Stimulated activated CD4-positive, alpha-beta T cell treated with anti-CD3 and anti-CD28 coated beads, Interleukin-15, amount 100 ng/mL, for 24 hours (primary cell): ENCODE data around the gene APOLD1.
"Not testable (repeated sequence)": the region's sequence is repeated elsewhere in the genome, so short reads cannot be mapped to it uniquely, and the experiment has no call there.

Source experiments
- DNase-seq: peaks from one replicate; pipeline ENCODE4 v3.0.0-alpha.2; 2020

The APOLD1 gene

DNA sequence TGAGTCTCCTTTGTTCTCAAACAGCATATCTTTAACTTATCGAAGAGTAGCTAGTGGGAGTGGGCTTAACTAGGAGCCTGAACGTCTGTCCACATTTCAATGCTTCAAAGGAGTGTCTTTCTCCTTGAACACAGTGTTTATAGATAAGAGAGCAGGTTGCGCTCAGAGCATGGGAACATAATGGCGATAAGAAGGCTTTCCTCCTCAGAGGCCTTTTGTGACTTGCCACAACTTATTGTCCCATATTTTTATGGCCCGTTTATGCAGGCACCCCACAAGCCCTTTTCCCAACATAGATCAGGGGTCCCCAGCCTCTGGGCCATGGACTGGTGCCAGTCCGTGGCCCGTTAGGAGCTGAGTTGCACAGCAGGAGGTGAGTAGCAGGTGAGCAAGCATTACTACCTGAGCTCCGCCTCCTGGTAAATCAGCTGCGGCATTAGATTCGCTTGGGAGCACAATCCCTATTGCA, 25.1 kb downstream of the APOLD1 start:
- DNase-seq = no peak

- no peak for DNase-seq
Observed at GRCh38 chr12:12811343-12811742, 25.9 kb downstream of the APOLD1 start.

- DNase-seq = no peak
Observed at GRCh38 chr12:12812174-12812573, 26.7 kb downstream of the APOLD1 start.

- DNase-seq = no peak
Observed at GRCh38 chr12:12812618-12813119, 27.2 kb downstream of the APOLD1 start.

- DNase-seq = peak; percentile 98
Observed at GRCh38 chr12:12813120-12814101, 28.0 kb downstream of the APOLD1 start, which contains the start of gene DDX47. Gene DDX47 (plus strand): TSS chr12:12813346. CDS start chr12:12813368, 22 bp downstream.

- DNase-seq = no peak
Observed at GRCh38 chr12:12817616-12818015, 32.2 kb downstream of the APOLD1 start.

DNA sequence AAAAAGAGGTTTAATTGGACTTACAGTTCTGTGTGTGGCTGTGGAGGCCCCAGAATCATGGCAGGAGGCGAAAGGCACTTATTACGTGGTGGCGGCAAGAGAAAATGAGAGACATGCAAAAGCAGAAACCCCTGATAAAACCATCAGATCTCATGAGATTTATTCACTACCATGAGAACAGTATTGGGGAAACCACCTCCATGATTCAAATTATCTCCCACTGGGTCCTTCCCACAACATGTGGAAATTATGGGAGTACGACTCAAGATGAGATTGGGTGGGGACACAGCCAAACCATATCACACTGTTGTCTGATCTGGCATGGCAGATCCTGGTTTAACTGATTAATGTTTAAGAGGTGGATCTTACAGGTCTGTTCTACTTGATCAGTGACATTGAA, 33.2 kb downstream of the APOLD1 start:
- DNase-seq = no peak

DNA sequence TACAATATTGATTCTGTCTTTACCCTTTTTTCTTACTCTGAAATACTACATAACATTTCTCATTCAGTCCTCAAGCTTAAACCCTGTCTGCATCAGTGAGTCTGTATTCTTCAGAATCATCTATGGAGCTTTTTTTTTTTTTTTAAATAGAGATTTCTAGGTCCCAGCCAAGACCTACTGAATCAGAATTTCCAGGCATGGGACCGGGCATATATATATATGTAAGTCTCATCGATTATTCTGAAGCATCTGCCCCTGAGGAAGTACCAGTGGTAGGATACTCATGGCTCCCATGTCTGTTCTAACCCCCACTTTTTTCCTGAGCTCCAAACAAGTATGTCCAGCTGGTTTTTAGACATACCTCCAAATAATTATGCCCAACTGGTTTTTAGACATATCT, 33.8 kb downstream of the APOLD1 start:
- DNase-seq = no peak

GRCh38 chr12:12819752-12820311, 34.4 kb downstream of the APOLD1 start:
- no peak for DNase-seq

- DNase-seq = not testable (repeated sequence)
Observed at GRCh38 chr12:12820376-12820775, 34.9 kb downstream of the APOLD1 start.

GRCh38 chr12:12821975-12822374, 36.5 kb downstream of the APOLD1 start:
- no peak for DNase-seq

DNA sequence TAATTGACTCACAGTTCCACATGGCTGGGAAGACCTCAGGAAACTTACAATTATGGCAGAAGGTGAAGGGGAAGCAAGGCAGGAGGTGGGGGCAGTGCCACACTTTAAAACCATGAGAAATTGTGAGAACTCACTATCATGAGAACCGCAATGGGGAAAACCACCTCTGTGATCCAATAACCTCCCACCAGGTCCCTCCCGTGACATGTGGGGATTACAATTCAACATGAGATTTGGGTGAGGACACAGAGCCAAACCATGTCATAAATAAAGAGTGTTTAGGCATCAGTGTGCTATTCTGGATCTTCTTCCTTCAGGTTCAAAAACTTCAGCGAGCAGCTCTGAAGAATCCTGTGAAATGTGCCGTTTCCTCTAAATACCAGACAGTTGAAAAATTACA, 37.4 kb downstream of the APOLD1 start:
- no peak for DNase-seq

DNA sequence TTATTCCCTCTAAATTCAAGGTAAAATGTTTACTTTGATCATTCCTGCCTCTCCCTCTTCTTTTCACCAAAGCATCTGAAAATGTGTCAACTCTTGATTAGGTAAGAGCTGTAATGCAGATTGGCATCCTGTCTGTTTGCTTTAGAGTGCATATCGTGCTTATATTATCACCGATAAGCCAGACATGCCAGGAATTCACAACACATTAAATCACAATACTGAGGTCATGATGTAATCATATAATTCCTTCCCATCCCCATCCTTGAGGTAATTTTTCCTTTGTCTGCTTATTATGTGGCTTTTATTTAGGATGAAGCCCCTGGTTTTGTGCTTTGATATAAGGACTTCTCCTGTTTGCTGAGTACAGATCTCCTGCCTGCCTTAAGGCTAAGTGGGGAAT, 37.8 kb downstream of the APOLD1 start:
- DNase-seq = no peak

- no peak for DNase-seq
Observed at GRCh38 chr12:12823811-12824210, 38.4 kb downstream of the APOLD1 start.

GRCh38 chr12:12835378-12836146, 50.1 kb downstream of the APOLD1 start:
- DNase-seq = no peak

- DNase-seq = no peak
Observed at GRCh38 chr12:12836571-12836970, 51.1 kb downstream of the APOLD1 start.

DNA sequence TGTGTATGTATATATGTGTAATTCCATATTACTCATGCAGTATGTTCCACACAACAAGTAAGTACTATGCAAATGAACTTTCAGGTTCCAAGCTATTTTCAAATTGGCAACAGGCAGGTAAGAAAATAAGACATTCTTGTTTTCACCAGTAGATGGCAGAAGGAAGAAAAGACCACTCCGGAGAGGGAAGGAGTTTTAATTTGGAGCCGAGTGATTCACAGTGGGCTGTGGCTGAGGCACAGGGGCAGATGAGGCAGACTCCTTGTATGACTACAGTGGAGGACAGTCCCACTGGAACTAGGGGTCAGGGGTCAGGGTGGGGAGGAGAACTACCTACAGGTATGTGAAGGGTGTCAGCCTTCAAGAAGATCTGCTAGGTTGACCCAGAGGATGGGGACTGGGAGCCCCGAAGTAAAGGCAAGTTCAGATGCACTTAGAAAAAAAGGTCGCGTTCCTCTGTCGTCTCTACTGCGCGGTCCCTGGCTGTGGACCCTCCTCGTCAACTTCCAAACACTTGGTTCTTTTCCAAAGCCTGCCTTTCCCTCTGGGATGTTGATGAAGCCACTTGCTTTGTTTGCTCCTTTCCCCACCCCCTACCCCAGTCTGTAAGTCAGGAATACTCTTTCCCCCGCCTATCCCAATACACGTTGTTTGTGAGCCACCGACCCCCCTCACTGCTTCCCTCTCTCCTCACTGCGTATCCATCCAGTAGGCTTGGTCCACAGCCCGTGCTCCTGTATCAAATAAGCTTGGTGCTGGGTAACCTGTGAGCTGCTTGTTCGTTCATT, 51.8 kb downstream of the APOLD1 start:
- DNase-seq = peak; percentile 70

DNA sequence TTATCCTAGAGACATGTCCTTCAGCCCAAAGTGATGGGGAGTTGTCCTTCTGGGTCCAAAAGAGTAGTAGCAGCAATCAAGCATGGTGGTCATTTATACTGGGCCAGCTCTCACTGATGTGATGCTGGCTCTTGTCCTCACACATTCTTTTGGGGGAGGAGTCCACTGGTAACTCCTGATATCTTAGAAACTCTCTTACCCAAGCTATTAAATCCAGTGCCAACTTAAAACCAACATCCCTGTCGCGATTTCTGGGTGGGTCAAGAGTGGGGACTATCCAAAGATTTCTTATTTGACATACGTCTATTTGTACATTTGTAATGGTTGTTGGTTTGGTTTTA, 52.3 kb downstream of the APOLD1 start:
- DNase-seq = no peak

- DNase-seq = no peak
Observed at GRCh38 chr12:12839003-12839395, 53.5 kb downstream of the APOLD1 start.

DNA sequence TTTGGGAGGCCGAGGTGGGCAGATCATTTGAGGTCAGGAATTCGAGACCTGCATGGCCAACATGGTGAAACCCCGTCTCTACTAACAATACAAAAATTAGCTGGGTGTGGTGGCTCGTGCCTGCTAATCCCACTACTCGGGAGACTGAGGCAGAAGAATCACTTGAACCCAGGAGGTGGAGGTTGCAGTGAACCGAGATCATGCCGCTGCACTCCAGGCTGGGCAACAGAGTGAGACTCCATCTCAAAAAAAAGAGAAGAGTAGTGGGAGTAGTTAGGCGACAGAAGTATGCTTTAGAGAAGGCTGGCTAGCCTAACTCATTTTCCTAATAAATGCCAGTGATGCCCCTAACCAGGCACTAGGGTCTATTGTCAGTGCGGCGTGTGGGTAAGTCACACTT, 54.0 kb downstream of the APOLD1 start:
- DNase-seq = not testable (repeated sequence)

DNA sequence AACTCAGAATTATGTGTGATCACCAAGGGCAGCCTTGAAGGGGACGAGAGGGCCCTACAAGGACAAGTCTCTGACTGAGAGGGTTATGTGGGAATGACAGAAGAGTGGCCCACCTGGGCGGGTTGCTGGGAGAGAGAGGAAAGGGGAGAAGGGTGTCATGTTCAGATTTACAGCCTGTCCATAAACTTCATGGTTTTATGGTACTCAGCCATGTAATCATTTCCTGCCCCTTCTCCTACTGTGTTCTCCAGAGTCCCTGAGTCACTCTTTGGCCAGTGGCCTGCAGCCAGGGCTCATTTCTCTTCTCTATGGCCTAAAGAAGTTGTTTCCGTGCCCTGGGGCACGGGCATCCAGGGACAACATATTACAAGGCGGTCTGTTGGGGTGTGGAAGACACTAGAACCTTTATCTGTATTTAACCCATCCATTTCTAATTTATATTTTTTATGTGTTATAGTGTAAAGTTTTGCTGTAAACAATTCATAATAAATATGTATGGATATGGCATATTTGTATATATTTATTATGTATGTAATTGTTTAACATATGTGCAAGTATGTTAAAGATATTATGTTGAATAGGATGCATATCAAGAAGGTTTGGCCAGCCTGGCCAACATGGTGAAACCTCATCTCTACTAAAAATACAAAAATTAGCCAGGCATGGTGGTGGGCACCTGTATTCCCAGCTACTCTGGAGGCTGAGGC, 54.6 kb downstream of the APOLD1 start:
- no peak for DNase-seq

DNA sequence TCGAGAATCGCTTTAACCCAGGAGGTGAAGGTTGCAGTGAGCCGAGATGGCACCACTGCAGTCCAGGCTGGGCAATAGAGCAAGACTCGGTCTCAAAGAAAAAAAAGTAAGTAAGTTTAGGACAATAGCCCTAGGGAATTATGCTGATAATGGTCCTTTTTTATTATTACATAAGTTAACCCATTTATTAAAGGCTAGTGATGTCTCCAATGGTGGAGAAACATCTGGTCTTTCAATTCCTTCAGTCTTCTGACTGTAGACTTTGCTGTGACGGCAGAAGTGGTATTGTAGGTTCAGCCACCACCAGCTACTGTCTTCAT, 55.1 kb downstream of the APOLD1 start:
- DNase-seq = no peak
